ENCODE measurements around the gene DPEP1.

DNA sequence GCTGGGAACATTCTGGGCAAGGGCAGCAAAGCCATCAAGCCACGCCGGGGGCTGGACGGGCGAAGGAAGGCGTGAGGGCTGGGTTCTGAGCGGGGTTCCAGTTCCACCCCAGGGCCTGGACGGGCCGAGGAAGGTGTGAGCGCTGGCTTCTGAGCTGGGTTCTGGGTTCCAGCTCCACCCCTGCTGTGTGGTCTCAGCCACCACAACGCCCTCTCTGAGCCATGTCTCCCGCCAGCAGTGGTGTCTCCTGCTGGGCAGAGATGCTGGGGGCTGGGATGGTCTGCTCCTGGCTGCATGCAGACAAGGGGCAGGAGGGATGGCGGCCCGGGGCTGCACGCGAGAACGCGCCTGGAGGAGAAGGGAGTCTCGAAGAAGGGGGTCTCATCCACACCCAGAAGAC, 41.8 kb upstream of the DPEP1 start:
- TF ChIP-seq, protein P1, sequence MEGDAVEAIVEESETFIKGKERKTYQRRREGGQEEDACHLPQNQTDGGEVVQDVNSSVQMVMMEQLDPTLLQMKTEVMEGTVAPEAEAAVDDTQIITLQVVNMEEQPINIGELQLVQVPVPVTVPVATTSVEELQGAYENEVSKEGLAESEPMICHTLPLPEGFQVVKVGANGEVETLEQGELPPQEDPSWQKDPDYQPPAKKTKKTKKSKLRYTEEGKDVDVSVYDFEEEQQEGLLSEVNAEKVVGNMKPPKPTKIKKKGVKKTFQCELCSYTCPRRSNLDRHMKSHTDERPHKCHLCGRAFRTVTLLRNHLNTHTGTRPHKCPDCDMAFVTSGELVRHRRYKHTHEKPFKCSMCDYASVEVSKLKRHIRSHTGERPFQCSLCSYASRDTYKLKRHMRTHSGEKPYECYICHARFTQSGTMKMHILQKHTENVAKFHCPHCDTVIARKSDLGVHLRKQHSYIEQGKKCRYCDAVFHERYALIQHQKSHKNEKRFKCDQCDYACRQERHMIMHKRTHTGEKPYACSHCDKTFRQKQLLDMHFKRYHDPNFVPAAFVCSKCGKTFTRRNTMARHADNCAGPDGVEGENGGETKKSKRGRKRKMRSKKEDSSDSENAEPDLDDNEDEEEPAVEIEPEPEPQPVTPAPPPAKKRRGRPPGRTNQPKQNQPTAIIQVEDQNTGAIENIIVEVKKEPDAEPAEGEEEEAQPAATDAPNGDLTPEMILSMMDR (IDR thresholded peaks at IDR 0.05): no peak
- no peak for TF ChIP-seq EP300 (IDR thresholded peaks at IDR 0.05)
- TF ChIP-seq POLR2AphosphoS5 (IDR thresholded peaks at IDR 0.05): no peak

Data from upper lobe of left lung (tissue), 4 donors.